Natural killer cell (primary cell): ENCODE results near the gene PSMD12. TPM values are rescaled to one million over a fixed set of nuclear protein-coding genes. Genes with fewer than 3 reads are reported as not detected.
A peak's percentile ranks its signal among the peaks of the same experiment; 100 is the strongest.
"Not testable (repeated sequence)": the region's sequence is repeated elsewhere in the genome, so short reads cannot be mapped to it uniquely, and the experiment has no call there.

Experiments
- ATAC-seq, 3 donors: fragments of 150-1000 bp in 2 of 3; fragments of 200-7000 bp in 1 of 3; cut with Tn5 transposase; 1 replicate in 1 of 3; 2 replicates in 2 of 3; pipeline ENCODE4 v1.10.0; 2021; ENCODE audit warnings: mild to moderate bottlenecking in 2 of 3, moderate library complexity in 2 of 3
- DNase-seq, 2 donors: peaks; one replicate each; pipeline versions ENCODE4 v3.0.0 to v3.0.0-alpha.2; 2013 to 2021; ENCODE audit warnings: mixed read lengths in 1 of 2
- H3K27ac ChIP-seq: one replicate; pipeline ENCODE4 v1.5.1; 2013; ENCODE audit warnings: mild to moderate bottlenecking, low read length
- H3K27me3 ChIP-seq: one replicate; pipeline ENCODE4 v1.6.1; 2013; ENCODE audit warnings: low read length; ENCODE audit not compliant: control insufficient read depth, insufficient read depth
- H3K36me3 ChIP-seq: one replicate; pipeline ENCODE4 v1.6.1; 2013; ENCODE audit warnings: low read length; ENCODE audit not compliant: control insufficient read depth, insufficient read depth
- H3K4me1 ChIP-seq: one replicate; pipeline ENCODE4 v1.6.1; 2013; ENCODE audit warnings: low read length; ENCODE audit not compliant: control insufficient read depth, insufficient read depth
- H3K4me3 ChIP-seq: one replicate; pipeline ENCODE4 v1.5.1; 2013; ENCODE audit warnings: low read length
- H3K9me3 ChIP-seq: one replicate; pipeline ENCODE4 v1.6.1; 2013; ENCODE audit warnings: low read length; ENCODE audit not compliant: control insufficient read depth, insufficient read depth
- H3K27ac Mint-ChIP-seq, 2 donors: one replicate each; pipeline ENCODE4 v1.8.0; 2022; ENCODE audit warnings: mild to moderate bottlenecking in 2 of 2, mixed read lengths in 2 of 2, moderate library complexity in 1 of 2
- H3K27me3 Mint-ChIP-seq, 2 donors: one replicate each; pipeline ENCODE4 v1.8.0; 2022; ENCODE audit warnings: low read depth in 2 of 2, mixed read lengths in 2 of 2
- H3K36me3 Mint-ChIP-seq: one replicate; pipeline ENCODE4 v1.8.0; 2022; ENCODE audit warnings: mixed read lengths
- H3K4me1 Mint-ChIP-seq, 2 donors: one replicate each; pipeline ENCODE4 v1.8.0; 2022; ENCODE audit warnings: mixed read lengths in 2 of 2
- H3K4me3 Mint-ChIP-seq: one replicate; pipeline ENCODE4 v1.8.0; 2022; ENCODE audit warnings: mild to moderate bottlenecking, moderate library complexity, mixed read lengths
- H3K9me3 Mint-ChIP-seq, 2 donors: one replicate each; pipeline ENCODE4 v1.8.0; 2022; ENCODE audit warnings: mixed read lengths in 2 of 2
- WGBS: methylation state at CpG from one replicate; pipeline ENCODE4 v1.1.7; 2013; ENCODE audit warnings: missing lambda C conversion rate; ENCODE audit not compliant: insufficient coverage; 5-methylcytosine and 5-hydroxymethylcytosine counted together
- intact Hi-C: fragments of 100-400 bp; cut with micrococcal nuclease; formaldehyde crosslinking; loops from one replicate; pipeline ENCODE4 v1.14.2; 2022
- total RNA-seq, 4 donors: library from RNA; stranded (reverse); fragments of 120-200 nt in 1 of 4; gene quantifications; one replicate each; pipeline versions ENCODE4 v1.2.3 to v1.2.4, GENCODE V29; 2013 to 2022
- TF ChIP-seq, protein P1 (sequence below): fragments of 200-600 bp; IDR thresholded peaks from one replicate; pipeline ENCODE4 v1.8.0; 2022; ENCODE audit warnings: antibody characterized with exemption

PSMD12 gene
- total RNA-seq, 3 donors from 2014 or later (not counting 1 experiment from before 2014, with no cell fraction given): 57.4 to 58.2 (median 58.0) TPM

DNA sequence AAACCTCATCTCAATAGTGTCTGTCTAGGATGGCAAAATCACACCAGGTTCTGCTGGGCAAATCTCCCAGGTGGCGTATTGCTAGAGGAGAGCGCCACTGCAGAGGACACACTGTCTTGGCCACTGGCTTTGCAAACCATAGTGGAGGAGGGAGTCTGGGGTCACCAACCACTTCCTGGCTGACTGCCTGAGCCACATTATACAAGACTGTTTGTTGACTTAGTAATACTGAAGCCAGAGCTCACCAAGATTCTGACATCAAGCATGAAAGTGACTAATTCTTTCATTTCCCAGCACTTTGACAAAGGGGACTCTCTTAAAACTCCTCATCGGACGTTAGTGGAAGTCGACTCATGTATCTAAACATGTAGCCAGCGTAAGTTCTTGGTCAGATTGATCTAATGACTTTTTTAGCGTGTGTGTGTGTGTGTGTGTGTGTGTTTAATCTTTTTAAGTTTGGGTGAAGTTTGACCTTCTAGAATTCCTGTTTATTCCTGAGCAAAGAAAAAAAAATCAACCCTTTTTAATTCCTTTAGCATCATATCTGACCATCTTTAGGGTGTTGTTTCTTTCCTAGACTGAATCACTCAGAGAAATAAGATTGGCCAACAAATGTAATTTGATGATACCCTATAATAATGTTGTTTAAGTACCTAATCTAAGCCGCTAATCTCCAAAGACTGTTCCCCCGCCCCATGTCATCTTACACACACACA is 24.4 kb upstream of the PSMD12 start:
- Mint-ChIP-seq H3K9me3 (no peaks in the 10 kb centered on the region), H3K27ac (peak overlapping the region; percentile 96 to 99), H3K4me1 (peaks cover 84 to 87% of the 10 kb centered on the region in 2 donors), H3K27me3 (no peaks in the 10 kb centered on the region), H3K36me3 (no peaks in the 10 kb centered on the region), H3K4me3 (peak overlapping the region; percentile 89)
- Histone ChIP-seq H3K4me1 (peaks cover 82% of the 10 kb centered on the region), H3K27ac (peak overlapping the region; percentile 91), H3K4me3 (peak overlapping the region; percentile 30), H3K27me3 (no peaks in the 10 kb centered on the region), H3K9me3 (no peaks in the 10 kb centered on the region), H3K36me3 (peaks cover 5% of the 10 kb centered on the region)
- TF ChIP-seq, protein P1, sequence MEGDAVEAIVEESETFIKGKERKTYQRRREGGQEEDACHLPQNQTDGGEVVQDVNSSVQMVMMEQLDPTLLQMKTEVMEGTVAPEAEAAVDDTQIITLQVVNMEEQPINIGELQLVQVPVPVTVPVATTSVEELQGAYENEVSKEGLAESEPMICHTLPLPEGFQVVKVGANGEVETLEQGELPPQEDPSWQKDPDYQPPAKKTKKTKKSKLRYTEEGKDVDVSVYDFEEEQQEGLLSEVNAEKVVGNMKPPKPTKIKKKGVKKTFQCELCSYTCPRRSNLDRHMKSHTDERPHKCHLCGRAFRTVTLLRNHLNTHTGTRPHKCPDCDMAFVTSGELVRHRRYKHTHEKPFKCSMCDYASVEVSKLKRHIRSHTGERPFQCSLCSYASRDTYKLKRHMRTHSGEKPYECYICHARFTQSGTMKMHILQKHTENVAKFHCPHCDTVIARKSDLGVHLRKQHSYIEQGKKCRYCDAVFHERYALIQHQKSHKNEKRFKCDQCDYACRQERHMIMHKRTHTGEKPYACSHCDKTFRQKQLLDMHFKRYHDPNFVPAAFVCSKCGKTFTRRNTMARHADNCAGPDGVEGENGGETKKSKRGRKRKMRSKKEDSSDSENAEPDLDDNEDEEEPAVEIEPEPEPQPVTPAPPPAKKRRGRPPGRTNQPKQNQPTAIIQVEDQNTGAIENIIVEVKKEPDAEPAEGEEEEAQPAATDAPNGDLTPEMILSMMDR: no peak
- intact Hi-C loops: loop anchor here (1.0 to 2.0 kb wide), 5 partner anchors 11 to 59 kb away; partner anchors contain the start of gene PITPNC1
- ATAC-seq: peak; percentile 77 to 92 (median 88)
- peak; percentile 75 for DNase-seq
- 11% methylated on average over 6 of the region's 9 CpGs for WGBS

DNA sequence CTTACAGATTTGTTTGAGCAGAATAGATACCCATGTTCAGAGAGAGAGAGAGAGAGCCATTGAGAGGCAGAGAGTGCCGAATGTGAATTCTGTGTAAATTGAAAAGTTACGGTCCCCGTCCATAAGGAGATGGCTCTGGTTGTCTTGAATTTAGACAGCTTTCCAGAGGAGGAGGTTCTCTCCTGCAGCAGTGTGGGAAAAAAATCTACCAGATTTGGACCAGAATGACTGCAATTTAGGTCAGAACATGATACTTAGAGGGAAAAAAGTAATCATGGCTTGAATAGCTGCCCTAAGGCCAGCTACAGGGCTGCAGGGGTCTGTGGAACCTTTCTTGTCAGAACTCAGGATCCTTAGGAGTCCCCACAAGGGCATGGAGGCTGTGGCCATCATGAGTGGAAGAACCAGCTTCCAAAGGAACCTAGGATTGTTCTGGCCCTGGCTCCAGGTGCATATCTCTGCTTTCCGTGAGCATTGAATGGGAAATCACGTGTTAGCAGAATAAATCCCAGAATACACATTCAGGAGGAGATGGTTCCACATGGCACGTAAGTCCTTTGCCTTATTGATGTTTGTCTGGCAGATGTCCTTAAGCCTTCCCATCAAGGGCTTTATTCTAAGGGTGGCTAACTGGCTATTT is 23.7 kb upstream of the PSMD12 start:
- Histone ChIP-seq H3K36me3 (peaks cover 5% of the 10 kb centered on the region), H3K4me1 (peaks cover 79% of the 10 kb centered on the region), H3K4me3 (no peak overlapping the region), H3K27ac (peak overlapping the region; percentile 91), H3K27me3 (no peaks in the 10 kb centered on the region), H3K9me3 (no peaks in the 10 kb centered on the region)
- no peaks in the 10 kb centered on the region for H3K9me3 Mint-ChIP-seq
- H3K27ac Mint-ChIP-seq: peak overlapping the region; percentile 96 to 99
- no peak for DNase-seq
- TF ChIP-seq, protein P1: no peak
- H3K27me3 Mint-ChIP-seq: no peaks in the 10 kb centered on the region
- peaks cover 78 to 83% of the 10 kb centered on the region in 2 donors for H3K4me1 Mint-ChIP-seq
- H3K36me3 Mint-ChIP-seq: no peaks in the 10 kb centered on the region
- ATAC-seq: peak in 2 of 3 donors; percentile 1 to 4
- WGBS: 82% methylated on average over 6 of the region's 6 CpGs
- intact Hi-C loops: loop anchor here (1.0 to 2.0 kb wide), 5 partner anchors 12 to 60 kb away; partner anchors contain the start of gene PITPNC1
- peak overlapping the region; percentile 89 for H3K4me3 Mint-ChIP-seq

DNA sequence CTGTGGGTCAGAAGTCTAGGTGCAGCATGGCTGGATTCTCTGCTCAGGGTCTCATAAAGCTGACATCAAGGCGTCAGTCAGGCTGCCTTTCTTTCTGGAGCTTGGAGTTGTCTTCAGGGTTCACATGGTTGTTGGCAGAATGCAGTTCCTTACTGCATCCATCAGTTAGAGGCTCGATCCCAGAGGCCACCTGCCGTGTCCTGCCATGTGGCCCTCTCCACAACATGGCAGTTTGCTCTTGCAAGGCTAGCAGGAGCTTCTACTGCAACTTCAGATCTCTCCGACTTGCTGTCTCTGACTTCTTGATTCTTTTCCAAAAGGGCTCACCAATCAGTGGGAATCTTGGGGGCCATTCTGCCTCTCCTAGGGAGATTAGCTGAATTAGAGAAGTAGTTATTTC is 22.6 kb upstream of the PSMD12 start:
- Mint-ChIP-seq H3K9me3 (no peaks in the 10 kb centered on the region), H3K27ac (peak overlapping the region; percentile 96 to 99), H3K27me3 (no peaks in the 10 kb centered on the region), H3K36me3 (no peaks in the 10 kb centered on the region), H3K4me3 (no peak overlapping the region), H3K4me1 (peaks cover 70 to 72% of the 10 kb centered on the region in 2 donors)
- Histone ChIP-seq H3K9me3 (no peaks in the 10 kb centered on the region), H3K4me3 (no peak overlapping the region), H3K27me3 (no peaks in the 10 kb centered on the region), H3K27ac (peak overlapping the region; percentile 8), H3K4me1 (peaks cover 70% of the 10 kb centered on the region), H3K36me3 (peaks cover 3% of the 10 kb centered on the region)
- DNase-seq (no peak), ATAC-seq (no peak)
- TF ChIP-seq, protein P1: no peak
- 100% methylated on average over 4 of the region's 4 CpGs for WGBS
- intact Hi-C loops: no loop called here

DNA sequence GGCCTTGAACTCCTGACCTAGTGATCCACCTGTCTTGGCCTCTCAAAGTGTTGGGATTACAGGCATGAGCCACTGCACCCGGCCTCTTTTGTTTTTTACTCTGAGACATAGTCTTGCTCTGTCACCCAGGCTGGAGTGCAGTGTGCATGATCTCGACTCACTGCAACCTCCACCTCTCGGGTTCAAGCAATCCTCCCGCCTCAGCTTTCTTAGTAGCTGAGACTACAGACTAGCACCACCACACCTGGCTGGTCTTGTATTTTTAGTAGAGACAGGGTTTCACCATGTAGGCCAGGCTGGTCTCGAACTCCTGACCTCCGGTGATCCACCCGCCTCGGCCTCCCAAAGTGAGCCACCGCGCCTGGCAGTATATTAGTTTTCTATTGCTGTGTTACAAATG is 22.2 kb upstream of the PSMD12 start:
- H3K4me3 ChIP-seq, H3K36me3 Mint-ChIP-seq, H3K9me3 ChIP-seq, H3K9me3 Mint-ChIP-seq, H3K27me3 ChIP-seq, H3K4me3 Mint-ChIP-seq, H3K27me3 Mint-ChIP-seq, ATAC-seq, intact Hi-C loops, H3K27ac ChIP-seq, DNase-seq, H3K36me3 ChIP-seq: not testable (repeated sequence)
- Mint-ChIP-seq H3K4me1 (peaks cover 69 to 71% of the 10 kb centered on the region in 2 donors), H3K27ac (peak overlapping the region; percentile 96 to 99)
- 97% methylated on average over 10 of the region's 10 CpGs for WGBS
- peaks cover 69% of the 10 kb centered on the region for H3K4me1 ChIP-seq
